SK-N-SH treated with all-trans-retinoic acid at 6 μM for 48 hours (cell line): ENCODE results near the gene GHDC.

Source experiments
- OSR1 ChIP-seq: fragments of 250-450 bp; sonication (Bioruptor Pico); IDR thresholded peaks from 2 replicates; pipeline ENCODE4 v1.8.0; 2022; ENCODE audit warnings: moderate library complexity, mild to moderate bottlenecking, inconsistent platforms
- PATZ1 ChIP-seq: fragments of 250-450 bp; sonication (Bioruptor Pico); IDR thresholded peaks from 2 replicates; pipeline ENCODE4 v1.8.0; 2020; ENCODE audit warnings: mild to moderate bottlenecking, moderate library complexity, borderline replicate concordance
- TSHZ2 ChIP-seq: fragments of 250-450 bp; sonication (Bioruptor Pico); IDR thresholded peaks from 2 replicates; pipeline ENCODE4 v1.5.0; 2020; ENCODE audit warnings: mild to moderate bottlenecking, moderate library complexity
- ZFP30 ChIP-seq: fragments of 450-650 bp; formaldehyde crosslinking; IDR thresholded peaks from 2 replicates; pipeline ENCODE4 v1.5.0; 2022; ENCODE audit warnings: mild to moderate bottlenecking, moderate library complexity
- ZNF70 ChIP-seq: fragments of 450-650 bp; formaldehyde crosslinking; IDR thresholded peaks from 2 replicates; pipeline ENCODE4 v1.5.0; 2020; ENCODE audit warnings: mild to moderate bottlenecking, moderate library complexity

DNA sequence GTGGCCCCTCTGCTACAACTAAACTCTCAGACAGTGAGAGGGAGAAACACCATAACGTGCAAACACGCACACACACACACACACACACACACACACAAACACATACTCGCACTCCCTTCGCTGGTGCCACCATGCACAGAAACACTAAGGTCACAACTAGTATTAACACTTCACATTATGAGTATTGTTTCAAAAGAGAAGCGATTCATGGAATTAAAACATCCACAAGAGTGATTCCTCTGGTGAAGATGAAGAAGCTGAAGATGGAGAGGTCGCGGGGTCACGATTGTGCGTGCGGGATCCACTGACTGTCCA, 7.1 kb upstream of the GHDC start:
- TF ChIP-seq PATZ1 (CRISPR knock-in tag) (no peak), TSHZ2 (CRISPR knock-in tag) (no peak), ZNF70 (CRISPR knock-in tag) (no peak), ZFP30 (CRISPR knock-in tag) (no peak), OSR1 (CRISPR knock-in tag) (no peak)
